ENCODE results near the gene RIMBP2.

GRCh38 chr12:130523863-130524614 lies 192.1 kb downstream of the RIMBP2 start:
- TF ChIP-seq, protein P1, sequence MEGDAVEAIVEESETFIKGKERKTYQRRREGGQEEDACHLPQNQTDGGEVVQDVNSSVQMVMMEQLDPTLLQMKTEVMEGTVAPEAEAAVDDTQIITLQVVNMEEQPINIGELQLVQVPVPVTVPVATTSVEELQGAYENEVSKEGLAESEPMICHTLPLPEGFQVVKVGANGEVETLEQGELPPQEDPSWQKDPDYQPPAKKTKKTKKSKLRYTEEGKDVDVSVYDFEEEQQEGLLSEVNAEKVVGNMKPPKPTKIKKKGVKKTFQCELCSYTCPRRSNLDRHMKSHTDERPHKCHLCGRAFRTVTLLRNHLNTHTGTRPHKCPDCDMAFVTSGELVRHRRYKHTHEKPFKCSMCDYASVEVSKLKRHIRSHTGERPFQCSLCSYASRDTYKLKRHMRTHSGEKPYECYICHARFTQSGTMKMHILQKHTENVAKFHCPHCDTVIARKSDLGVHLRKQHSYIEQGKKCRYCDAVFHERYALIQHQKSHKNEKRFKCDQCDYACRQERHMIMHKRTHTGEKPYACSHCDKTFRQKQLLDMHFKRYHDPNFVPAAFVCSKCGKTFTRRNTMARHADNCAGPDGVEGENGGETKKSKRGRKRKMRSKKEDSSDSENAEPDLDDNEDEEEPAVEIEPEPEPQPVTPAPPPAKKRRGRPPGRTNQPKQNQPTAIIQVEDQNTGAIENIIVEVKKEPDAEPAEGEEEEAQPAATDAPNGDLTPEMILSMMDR (IDR thresholded peaks at IDR 0.05), result no peak
- TF ChIP-seq POLR2AphosphoS5 (IDR thresholded peaks at IDR 0.05) (no peak), POLR2A (IDR thresholded peaks at IDR 0.05; ENCODE audit: low read depth) (no peak)
